Hepatocyte (in vitro differentiated cells): ENCODE measurements around the gene ZFYVE27. TPM values are rescaled to one million over a fixed set of nuclear protein-coding genes. Genes with fewer than 3 reads are reported as not detected.

ENCODE experiments used
- DNase-seq: peaks from one replicate; pipeline ENCODE4 v3.0.0-alpha.2; 2016; ENCODE audit warnings: low spot score
- H2AFZ ChIP-seq: fragments of 200-600 bp; sonication (generic); 2 replicates; pipeline ENCODE4 v1.6.0; 2016; ENCODE audit warnings: antibody characterized with exemption, mild to moderate bottlenecking
- H3K27ac ChIP-seq: fragments of 200-600 bp; sonication (generic); 2 replicates; pipeline ENCODE4 v1.5.1; 2016; ENCODE audit warnings: mild to moderate bottlenecking
- H3K27me3 ChIP-seq: fragments of 200-600 bp; sonication (generic); 2 replicates; pipeline ENCODE4 v1.6.1; 2016
- H3K36me3 ChIP-seq: fragments of 200-600 bp; sonication (generic); replicated peaks from 2 replicates; pipeline ENCODE4 v1.5.1; 2016; ENCODE audit warnings: low read depth; ENCODE audit not compliant: insufficient read depth
- H3K4me1 ChIP-seq: fragments of 200-600 bp; sonication (generic); 2 replicates; pipeline ENCODE4 v1.5.1; 2016; ENCODE audit warnings: mild to moderate bottlenecking, moderate library complexity; ENCODE audit not compliant: insufficient read depth
- H3K4me2 ChIP-seq: fragments of 200-600 bp; sonication (generic); 2 replicates; pipeline ENCODE4 v1.6.0; 2016
- H3K4me3 ChIP-seq: fragments of 200-600 bp; sonication (generic); 2 replicates; pipeline ENCODE4 v1.5.1; 2016; ENCODE audit warnings: mild to moderate bottlenecking
- H3K79me2 ChIP-seq: fragments of 200-600 bp; sonication (generic); 2 replicates; pipeline ENCODE4 v1.6.0; 2017; ENCODE audit warnings: mild to moderate bottlenecking
- H3K9me2 ChIP-seq: fragments of 200-600 bp; sonication (generic); replicated peaks from 2 replicates; pipeline ENCODE4 v1.6.0; 2017; ENCODE audit warnings: mild to moderate bottlenecking; ENCODE audit not compliant: insufficient read depth
- H3K9me3 ChIP-seq: fragments of 200-600 bp; sonication (generic); 2 replicates; pipeline ENCODE4 v1.5.1; 2016; ENCODE audit warnings: low read depth, mild to moderate bottlenecking
- H4K20me1 ChIP-seq: fragments of 200-600 bp; sonication (generic); 2 replicates; pipeline ENCODE4 v1.6.0; 2016; ENCODE audit warnings: mild to moderate bottlenecking; ENCODE audit not compliant: insufficient read depth, poor library complexity, severe bottlenecking
- CTCF ChIP-seq: fragments of 200-600 bp; sonication (generic); IDR thresholded peaks from 2 replicates; pipeline ENCODE4 v1.5.1; 2016; ENCODE audit warnings: antibody characterized with exemption, mild to moderate bottlenecking; ENCODE audit not compliant: poor library complexity
- EZH2 ChIP-seq: fragments of 200-600 bp; sonication (generic); IDR thresholded peaks from 2 replicates; pipeline ENCODE4 v1.6.1; 2016; ENCODE audit warnings: antibody characterized with exemption, mild to moderate bottlenecking, borderline replicate concordance
- EZH2phosphoT487 ChIP-seq: fragments of 200-600 bp; sonication (generic); IDR thresholded peaks from one replicate; pipeline ENCODE4 v1.6.1; 2018; ENCODE audit warnings: antibody characterized with exemption, mild to moderate bottlenecking, low read depth, moderate library complexity; ENCODE audit not compliant: unreplicated experiment, severe bottlenecking
- WGBS: methylation state at CpG from one replicate; pipeline ENCODE4 v1.1.6; 2016; ENCODE audit warnings: low lambda C conversion rate; ENCODE audit errors: missing lambda C conversion rate; 5-methylcytosine and 5-hydroxymethylcytosine counted together
- polyA plus RNA-seq: library from polyadenylated mRNA; unstranded; fragments of >200 nt; fragmentation: Nextera tagmentation; extraction: Ambion mirVana; gene quantifications from 2 replicates; pipeline ENCODE4 v1.2.1, GENCODE V29; 2016
- total RNA-seq: library from RNA; depleted of rRNA; stranded (reverse); fragments of >200 nt; gene quantifications from 2 replicates; pipeline ENCODE4 v1.2.3, GENCODE V29; 2014

Gene ZFYVE27
- total and polyA plus RNA-seq, 2 experiments from 2014 or later, result 24.9 to 30.3 TPM

DNA sequence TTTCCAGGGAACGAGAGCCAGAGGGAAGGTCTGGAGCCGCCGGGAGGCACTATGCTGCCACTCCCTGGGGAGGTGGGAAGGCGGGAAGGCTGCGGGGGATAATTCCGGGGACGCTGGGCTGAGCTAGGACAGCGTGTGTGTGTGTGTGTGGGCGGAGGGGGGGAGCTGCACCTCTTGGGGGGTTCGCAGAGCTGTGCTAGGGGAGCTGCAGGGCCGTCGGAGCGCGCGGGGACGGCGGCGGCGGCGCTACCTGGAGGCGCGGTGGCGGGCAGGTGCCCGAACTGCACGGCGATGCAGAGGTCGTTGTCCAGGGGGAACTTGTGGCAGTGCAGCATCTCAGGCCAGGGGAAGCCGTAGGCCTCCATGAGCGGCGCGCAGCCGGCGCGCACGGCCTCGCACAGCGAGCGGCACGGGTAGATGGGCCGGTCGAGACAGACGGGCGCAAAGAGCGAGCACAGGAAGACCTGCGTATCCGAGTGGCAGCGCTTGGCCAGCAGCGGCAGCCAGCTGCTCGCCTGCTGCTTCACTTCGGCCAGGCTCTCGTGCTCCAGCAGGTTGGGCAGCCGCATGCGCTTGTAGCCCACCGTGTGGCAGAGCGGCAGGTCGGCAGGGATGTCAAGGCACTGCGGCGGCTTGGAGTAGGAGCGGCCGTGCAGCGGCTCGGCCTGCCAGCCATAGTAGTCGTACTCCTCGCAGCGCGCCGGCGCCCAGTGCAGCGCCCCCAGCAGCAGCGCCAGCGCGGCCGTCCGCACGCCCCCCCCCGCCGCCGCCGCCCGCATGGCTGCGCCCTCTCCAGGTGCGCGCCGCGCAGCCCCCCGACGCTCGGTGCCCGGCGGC lies 34.3 kb downstream of the ZFYVE27 start:
- H3K4me3 ChIP-seq, result peak overlapping the region; percentile 52
- no peaks in the 10 kb centered on the region for H3K79me2 ChIP-seq
- peaks cover 8% of the 10 kb centered on the region for H3K4me1 ChIP-seq
- no peak overlapping the region for H3K27ac ChIP-seq
- DNase-seq, result peak; percentile 45
- no peaks in the 10 kb centered on the region for H3K9me2 ChIP-seq
- H3K36me3 ChIP-seq, result no peaks in the 10 kb centered on the region
- peak overlapping the region; percentile 91 for H3K4me2 ChIP-seq
- H2AFZ ChIP-seq, result no peak overlapping the region
- TF ChIP-seq EZH2phosphoT487 (no peak), EZH2 (no peak), CTCF (no peak)
- H4K20me1 ChIP-seq, result no peaks in the 10 kb centered on the region
- 2% methylated on average over 49 of the region's 90 CpGs for WGBS
- H3K27me3 ChIP-seq, result peaks cover 51% of the 10 kb centered on the region
- H3K9me3 ChIP-seq, result no peaks in the 10 kb centered on the region

- no peaks in the 10 kb centered on the region for H3K36me3 ChIP-seq
- no peaks in the 10 kb centered on the region for H3K9me3 ChIP-seq
- DNase-seq, result no peak
- no peaks in the 10 kb centered on the region for H4K20me1 ChIP-seq
- H3K79me2 ChIP-seq, result no peaks in the 10 kb centered on the region
- peaks cover 9% of the 10 kb centered on the region for H3K4me1 ChIP-seq
- 11% methylated on average over 35 of the region's 44 CpGs for WGBS
- H3K4me2 ChIP-seq, result peak within 1 kb of the TSS; percentile 91
- H3K4me3 ChIP-seq, result peak within 1 kb of the TSS; percentile 52
- no peaks in the 10 kb centered on the region for H3K9me2 ChIP-seq
- H2AFZ ChIP-seq, result no peak within 1 kb of the TSS
- no peak for TF ChIP-seq EZH2
- no peak for TF ChIP-seq EZH2phosphoT487
- no peak for TF ChIP-seq CTCF
- H3K27ac ChIP-seq, result no peak within 1 kb of the TSS
- H3K27me3 ChIP-seq, result peaks cover 51% of the 10 kb centered on the region
These were observed 35.2 kb downstream of the ZFYVE27 start, which contains the start of gene SFRP5 for GRCh38 chr10:97771913-97772823. SFRP5 (minus strand) TSS chr10:97771999; CDS start chr10:97771833, 166 bp downstream.

GRCh38 chr10:97773096-97773495 lies 36.2 kb downstream of the ZFYVE27 start:
- Histone ChIP-seq H3K36me3 (no peaks in the 10 kb centered on the region), H3K9me3 (no peaks in the 10 kb centered on the region), H3K4me1 (peaks cover 13% of the 10 kb centered on the region), H3K4me3 (no peak overlapping the region), H3K79me2 (no peaks in the 10 kb centered on the region), H3K9me2 (no peaks in the 10 kb centered on the region), H2AFZ (no peak overlapping the region), H3K4me2 (no peak overlapping the region), H4K20me1 (no peaks in the 10 kb centered on the region), H3K27ac (no peak overlapping the region), H3K27me3 (peaks cover 51% of the 10 kb centered on the region)
- WGBS, result 56% methylated on average over 1 of the region's 1 CpG
- no peak for DNase-seq
- TF ChIP-seq CTCF (no peak), EZH2 (no peak), EZH2phosphoT487 (no peak)
